Spleen (tissue), 11 donors: ENCODE measurements around the gene LCORL. TPM values are rescaled to one million over a fixed set of nuclear protein-coding genes. Genes with fewer than 3 reads are reported as not detected.
A peak's percentile ranks its signal among the peaks of the same experiment; 100 is the strongest.

Source experiments
- DNase-seq: peaks from one replicate; pipeline ENCODE4 v3.0.0-alpha.2; 2020
- H3K27ac ChIP-seq, 8 donors: fragments of 200-600 bp; sonication (generic) in 7 of 8; 1 replicate in 4 of 8; 2 replicates in 4 of 8; pipeline versions ENCODE4 v1.5.0 to v1.8.0; 2016 to 2021; ENCODE audit warnings: inconsistent platforms in 4 of 8, mild to moderate bottlenecking in 4 of 8, moderate library complexity in 1 of 8
- H3K27me3 ChIP-seq, 7 donors: fragments of 200-600 bp; sonication (generic) in 6 of 7; replicated peaks in 1 of 7; 1 replicate in 4 of 7; 2 replicates in 3 of 7; pipeline versions ENCODE4 v1.5.0 to v1.8.0; 2016 to 2021; ENCODE audit warnings: inconsistent platforms in 3 of 7, mild to moderate bottlenecking in 1 of 7
- H3K36me3 ChIP-seq, 6 donors: fragments of 200-600 bp; sonication (generic) in 5 of 6; 1 replicate in 4 of 6; 2 replicates in 2 of 6; pipeline versions ENCODE4 v1.5.0 to v1.8.0; 2016 to 2021; ENCODE audit warnings: inconsistent platforms in 2 of 6
- H3K4me1 ChIP-seq, 6 donors: fragments of 200-600 bp; sonication (generic) in 5 of 6; 1 replicate in 3 of 6; 2 replicates in 3 of 6; pipeline versions ENCODE4 v1.5.0 to v1.8.0; 2016 to 2021; ENCODE audit warnings: inconsistent platforms in 3 of 6
- H3K4me3 ChIP-seq, 8 donors: fragments of 200-600 bp; sonication (generic) in 7 of 8; 1 replicate in 4 of 8; 2 replicates in 4 of 8; pipeline versions ENCODE4 v1.5.0 to v1.8.0; 2016 to 2021; ENCODE audit warnings: inconsistent platforms in 4 of 8, mild to moderate bottlenecking in 4 of 8, moderate library complexity in 2 of 8
- H3K9me3 ChIP-seq, 8 donors: fragments of 200-600 bp; sonication (generic) in 7 of 8; 1 replicate in 4 of 8; 2 replicates in 4 of 8; pipeline versions ENCODE4 v1.5.0 to v1.8.0; 2016 to 2021; ENCODE audit warnings: inconsistent platforms in 4 of 8
- POLR2A ChIP-seq, 3 donors: fragments of 450-650 bp; IDR thresholded peaks; one replicate each; pipeline ENCODE4 v1.5.1; 2017; ENCODE audit warnings: antibody characterized with exemption in 3 of 3, mild to moderate bottlenecking in 1 of 3
- POLR2AphosphoS5 ChIP-seq, 3 donors: sonication (generic); formaldehyde crosslinking; IDR thresholded peaks; one replicate each; pipeline ENCODE4 v1.5.1; 2017; ENCODE audit warnings: antibody characterized with exemption in 3 of 3
- WGBS, 5 donors: extraction: QIAGEN DNeasy Blood & Tissue Kit in 3 of 5; methylation state at CpG; one replicate each; pipeline versions ENCODE4 v1.1.5 to v1.1.7; 2013 to 2018; 5-methylcytosine and 5-hydroxymethylcytosine counted together
- intact Hi-C: fragments of 100-400 bp; cut with DNase I; formaldehyde crosslinking; loops from one replicate; pipeline ENCODE4 v1.15.0; 2023; ENCODE audit warnings: low total_unique reads
- polyA plus RNA-seq, 3 donors: library from polyadenylated mRNA; stranded (reverse); fragments of 200-250 nt; gene quantifications; one replicate each; pipeline ENCODE4 v1.2.1, GENCODE V29; 2013
- total RNA-seq, 7 donors: library from RNA; depleted of rRNA in 3 of 7; stranded (reverse); fragments of >200 nt in 3 of 7; fragmentation: NEBNext Ultra II Directional in 4 of 7; extraction: Animal tissue kit (Norgen Biotek cat#: 25700) in 4 of 7; gene quantifications; one replicate each; pipeline versions ENCODE4 v1.1.0 to v1.2.1, GENCODE V29; 2016 to 2021
- TF ChIP-seq, protein P1 (sequence below), 11 experiments: fragments of 200-600 bp in 7 of 11; fragments of 450-650 bp in 4 of 11; sonication (generic) in 4 of 11; IDR thresholded peaks in 8 of 11; conservative IDR thresholded peaks in 3 of 11; 1 replicate in 7 of 11; 2 replicates in 4 of 11; pipeline versions ENCODE4 v1.4.0 to v1.8.0; 2016 to 2021; ENCODE audit warnings: antibody characterized with exemption in 11 of 11, inconsistent platforms in 4 of 11, mild to moderate bottlenecking in 1 of 11
- donor health status: healthy with polysubstance abuse.
- donor health status: DM: no; HTN: no; CAD: no; lungs with moderate emphysema.
- donor health status: DM: no; HTN: no; CAD: no.
- donor health status: Bipolar disorder and iron deficiency.
- donor health status: healthy.
- donor health status: DM: no; HTN: no; CAD: no.
- donor health status: DM: yes; HTN: yes; CAD: no.

Gene LCORL
- total and polyA plus RNA-seq, 10 donors = 1.8 to 48.7 (median 22.6) TPM

DNA sequence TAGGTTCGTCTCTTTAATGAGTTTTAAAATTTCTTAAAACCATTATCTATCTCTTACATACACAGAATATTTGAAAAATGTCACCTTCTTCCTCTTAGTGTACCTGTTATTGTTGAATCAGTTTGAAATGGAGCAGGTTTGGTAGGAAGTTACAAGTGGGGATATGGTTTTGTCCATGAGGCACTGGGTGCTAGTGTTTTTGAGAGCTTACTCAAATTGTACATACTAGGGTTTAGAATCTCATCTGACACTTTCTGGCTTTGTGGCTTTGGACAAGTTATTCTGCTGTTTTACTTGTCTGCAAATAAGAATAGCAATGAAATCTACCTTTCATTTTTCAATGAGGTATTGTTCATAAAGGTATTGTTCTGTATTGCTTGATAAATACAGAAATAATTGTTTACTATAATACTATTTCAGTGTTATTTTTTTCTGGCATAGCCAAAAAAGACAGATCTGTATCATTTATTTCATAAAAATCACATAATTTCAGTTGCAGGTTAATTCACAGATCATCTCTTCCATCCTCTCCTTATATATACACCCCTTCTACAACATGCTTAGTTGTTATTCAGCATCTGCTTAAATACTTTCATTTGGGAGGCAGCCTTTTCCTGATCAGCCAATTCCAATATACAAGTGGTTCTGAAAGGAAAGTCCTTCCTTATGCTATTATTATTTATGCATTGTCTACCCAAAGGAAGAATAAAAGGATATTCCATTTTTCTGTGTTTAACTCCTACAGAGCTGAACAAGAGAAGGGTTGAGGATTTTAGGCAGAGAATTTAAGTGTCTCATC is 197.5 kb downstream of the LCORL start:
- H3K27ac ChIP-seq = no peak overlapping the region
- H3K9me3 ChIP-seq = no peaks in the 10 kb centered on the region
- H3K4me3 ChIP-seq = no peak overlapping the region
- no peaks in the 10 kb centered on the region for H3K4me1 ChIP-seq
- TF ChIP-seq POLR2A (IDR thresholded peaks at IDR 0.05) (no peak), POLR2AphosphoS5 (IDR thresholded peaks at IDR 0.05) (no peak)
- TF ChIP-seq, protein P1, sequence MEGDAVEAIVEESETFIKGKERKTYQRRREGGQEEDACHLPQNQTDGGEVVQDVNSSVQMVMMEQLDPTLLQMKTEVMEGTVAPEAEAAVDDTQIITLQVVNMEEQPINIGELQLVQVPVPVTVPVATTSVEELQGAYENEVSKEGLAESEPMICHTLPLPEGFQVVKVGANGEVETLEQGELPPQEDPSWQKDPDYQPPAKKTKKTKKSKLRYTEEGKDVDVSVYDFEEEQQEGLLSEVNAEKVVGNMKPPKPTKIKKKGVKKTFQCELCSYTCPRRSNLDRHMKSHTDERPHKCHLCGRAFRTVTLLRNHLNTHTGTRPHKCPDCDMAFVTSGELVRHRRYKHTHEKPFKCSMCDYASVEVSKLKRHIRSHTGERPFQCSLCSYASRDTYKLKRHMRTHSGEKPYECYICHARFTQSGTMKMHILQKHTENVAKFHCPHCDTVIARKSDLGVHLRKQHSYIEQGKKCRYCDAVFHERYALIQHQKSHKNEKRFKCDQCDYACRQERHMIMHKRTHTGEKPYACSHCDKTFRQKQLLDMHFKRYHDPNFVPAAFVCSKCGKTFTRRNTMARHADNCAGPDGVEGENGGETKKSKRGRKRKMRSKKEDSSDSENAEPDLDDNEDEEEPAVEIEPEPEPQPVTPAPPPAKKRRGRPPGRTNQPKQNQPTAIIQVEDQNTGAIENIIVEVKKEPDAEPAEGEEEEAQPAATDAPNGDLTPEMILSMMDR (IDR thresholded peaks at IDR 0.05 in 8 of 11, conservative IDR thresholded peaks at IDR 0.05 in 3 of 11) = no peak
- H3K36me3 ChIP-seq = peaks cover 0 to 7% (median 0%) of the 10 kb centered on the region in 6 donors
- no peaks in the 10 kb centered on the region for H3K27me3 ChIP-seq
- intact Hi-C loops = no loop called here
- WGBS, 5 donors = 81 to 91% (median 88%) methylated on average over 1 of the region's 1 CpG
- DNase-seq = no peak

DNA sequence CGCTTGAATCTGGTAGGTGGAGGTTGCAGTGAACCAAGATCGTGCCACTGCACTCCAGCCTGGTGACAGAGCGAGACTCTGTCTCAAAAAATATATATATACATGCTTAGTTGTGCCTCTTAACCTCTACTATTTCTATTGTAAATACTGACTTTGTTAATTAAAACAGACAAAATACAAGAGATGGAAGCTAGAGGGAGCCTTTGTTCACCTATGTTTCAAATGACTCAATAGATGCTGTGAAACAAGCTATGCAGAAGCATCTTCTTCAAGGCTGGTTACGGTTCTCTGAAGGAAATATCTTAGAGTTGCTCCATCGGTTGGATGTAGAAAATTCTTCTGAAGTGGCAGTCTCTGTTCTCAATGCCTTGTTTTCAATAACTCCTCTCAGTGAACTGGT is 204.5 kb downstream of the LCORL start:
- no peak for DNase-seq
- WGBS, 5 donors = 51 to 66% (median 59%) methylated on average over 5 of the region's 5 CpGs
- Histone ChIP-seq H3K4me1 (peaks cover 0 to 13% (median 0%) of the 10 kb centered on the region in 6 donors), H3K27me3 (no peaks in the 10 kb centered on the region), H3K27ac (no peak overlapping the region), H3K4me3 (no peak overlapping the region), H3K9me3 (no peaks in the 10 kb centered on the region), H3K36me3 (peaks cover 0 to 8% (median 0%) of the 10 kb centered on the region in 6 donors)
- TF ChIP-seq POLR2AphosphoS5 (IDR thresholded peaks at IDR 0.05) (no peak), POLR2A (IDR thresholded peaks at IDR 0.05) (no peak)
- TF ChIP-seq, protein P1 (IDR thresholded peaks at IDR 0.05 in 8 of 11, conservative IDR thresholded peaks at IDR 0.05 in 3 of 11) = peak in 10 of 11 experiments; percentile 3 to 65 (median 50)
- intact Hi-C loops = loop anchor here (5.0 to 10.0 kb wide), 2 partner anchors 208 to 550 kb away; partner anchors contain the start of gene LCORL

DNA sequence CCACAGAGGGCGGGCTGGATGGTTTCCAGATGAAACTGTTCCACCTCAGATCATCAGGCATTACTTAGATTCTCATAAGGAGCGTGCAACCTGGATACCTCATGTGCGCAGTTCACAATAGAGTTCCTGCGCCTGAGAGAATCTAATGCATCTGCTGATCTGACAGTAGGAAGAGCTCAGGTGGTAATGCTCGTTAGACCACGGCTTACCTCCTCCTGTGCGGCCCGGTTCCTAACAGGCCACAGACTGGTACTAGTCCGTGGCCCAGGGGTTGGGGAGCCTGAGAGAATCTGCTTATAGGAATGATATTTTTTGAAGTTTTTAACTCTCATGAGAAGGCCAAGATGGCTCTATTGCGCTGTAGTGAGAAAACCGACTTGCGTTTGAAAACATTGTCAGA is 205.4 kb downstream of the LCORL start:
- no peak overlapping the region for H3K4me3 ChIP-seq
- H3K27ac ChIP-seq = no peak overlapping the region
- H3K9me3 ChIP-seq = no peaks in the 10 kb centered on the region
- intact Hi-C loops = loop anchor here (5.0 to 10.0 kb wide), 2 partner anchors 209 to 551 kb away; partner anchors contain the start of gene LCORL
- H3K4me1 ChIP-seq = peaks cover 0 to 22% (median 6%) of the 10 kb centered on the region in 6 donors
- H3K27me3 ChIP-seq = no peaks in the 10 kb centered on the region
- no peak for DNase-seq
- TF ChIP-seq POLR2AphosphoS5 (IDR thresholded peaks at IDR 0.05) (no peak), POLR2A (IDR thresholded peaks at IDR 0.05) (no peak)
- TF ChIP-seq, protein P1 (IDR thresholded peaks at IDR 0.05 in 8 of 11, conservative IDR thresholded peaks at IDR 0.05 in 3 of 11) = no peak
- WGBS, 5 donors = 96 to 98% (median 97%) methylated on average over 10 to 12 of the region's 12 CpGs
- H3K36me3 ChIP-seq = peaks cover 0 to 8% (median 0%) of the 10 kb centered on the region in 6 donors

DNA sequence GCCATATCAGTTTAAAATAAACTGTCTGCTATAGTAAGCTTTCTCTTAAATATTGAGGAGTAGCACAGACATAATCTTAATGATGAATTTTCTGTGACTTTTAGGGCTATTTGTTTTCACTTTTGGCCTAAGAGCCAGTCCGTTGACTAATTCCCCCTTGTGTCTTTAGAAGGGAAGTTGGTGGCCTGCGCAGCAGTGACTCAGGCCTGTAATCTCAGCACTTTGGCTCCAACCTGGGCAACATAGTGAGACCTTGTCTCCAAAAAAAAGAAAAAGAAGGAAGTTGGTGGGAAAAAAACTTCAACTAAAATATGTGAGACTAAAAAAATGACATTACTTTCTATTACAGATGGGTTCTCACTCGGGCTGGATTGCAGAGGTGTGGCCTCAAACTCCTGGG is 207.4 kb downstream of the LCORL start:
- H3K36me3 ChIP-seq = peaks cover 0 to 8% (median 0%) of the 10 kb centered on the region in 6 donors
- H3K4me3 ChIP-seq = no peak overlapping the region
- H3K27ac ChIP-seq = peak overlapping the region in 2 of 8 donors; percentile 4 to 48
- TF ChIP-seq, protein P1 (IDR thresholded peaks at IDR 0.05 in 8 of 11, conservative IDR thresholded peaks at IDR 0.05 in 3 of 11) = no peak
- TF ChIP-seq POLR2A (IDR thresholded peaks at IDR 0.05) (no peak), POLR2AphosphoS5 (IDR thresholded peaks at IDR 0.05) (no peak)
- no peaks in the 10 kb centered on the region for H3K9me3 ChIP-seq
- peaks cover 3 to 36% (median 17%) of the 10 kb centered on the region in 6 donors for H3K4me1 ChIP-seq
- intact Hi-C loops = loop anchor here (10.0 kb wide), 1 partner anchor 211 kb away; the partner anchor contains the start of gene LCORL
- H3K27me3 ChIP-seq = no peaks in the 10 kb centered on the region
- 50 to 66% (median 55%) methylated on average over 3 of the region's 3 CpGs for WGBS, 5 donors
- no peak for DNase-seq
